Testis (tissue), 3 donors: Measurements from ENCODE around the gene PDZD7. TPM values are rescaled to one million over a fixed set of nuclear protein-coding genes. Genes with fewer than 3 reads are reported as not detected.
A peak's percentile ranks its signal among the peaks of the same experiment; 100 is the strongest.

Experiments used
- DNase-seq: peaks from one replicate; pipeline ENCODE4 v3.0.0-alpha.2; 2019
- H3K27ac ChIP-seq, 2 donors: fragments of 200-600 bp; sonication (generic); one replicate each; pipeline ENCODE4 v1.5.1; 2019
- H3K27me3 ChIP-seq: fragments of 200-600 bp; sonication (generic); one replicate; pipeline ENCODE4 v1.5.1; 2019
- H3K36me3 ChIP-seq: fragments of 200-600 bp; sonication (generic); one replicate; pipeline ENCODE4 v1.5.1; 2017; ENCODE audit warnings: low read depth; ENCODE audit errors: missing control alignments
- H3K4me1 ChIP-seq: fragments of 200-600 bp; sonication (generic); one replicate; pipeline ENCODE4 v1.5.1; 2019
- H3K4me3 ChIP-seq, 2 donors: fragments of 200-600 bp; sonication (generic); one replicate each; pipeline ENCODE4 v1.5.1; 2017 to 2019
- H3K9me3 ChIP-seq: fragments of 200-600 bp; sonication (generic); one replicate; pipeline ENCODE4 v1.5.1; 2017
- POLR2A ChIP-seq: fragments of 450-650 bp; IDR thresholded peaks from one replicate; pipeline ENCODE4 v1.6.1; 2017; ENCODE audit warnings: antibody characterized with exemption, mild to moderate bottlenecking, moderate library complexity
- WGBS, 2 donors: methylation state at CpG; one replicate each; pipeline ENCODE4 v1.1.5; 2018; 5-methylcytosine and 5-hydroxymethylcytosine counted together
- intact Hi-C: fragments of 100-400 bp; cut with DNase I; formaldehyde crosslinking; loops from one replicate; pipeline ENCODE4 v1.15.1; 2023; ENCODE audit warnings: low total_unique reads
- polyA plus RNA-seq: library from polyadenylated mRNA; stranded (reverse); fragments of 350-450 nt; fragmentation: Illumina TruSeq; extraction: RNeasy Lipid Tissue Mini Kit (QIAGEN cat#74804); gene quantifications from one replicate; pipeline ENCODE4 v1.2.3, GENCODE V29; 2014; ENCODE audit warnings: low read depth, low replicate concordance; ENCODE audit not compliant: insufficient read depth
- total RNA-seq, 2 donors: library from RNA; depleted of rRNA; stranded (reverse); fragments of >200 nt; gene quantifications; one replicate each; pipeline ENCODE4 v1.2.3, GENCODE V29; 2016
- TF ChIP-seq, protein P1 (sequence below), 3 experiments: fragments of 450-650 bp in 2 of 3; fragments of 200-600 bp in 1 of 3; sonication (generic) in 1 of 3; IDR thresholded peaks; one replicate each; pipeline ENCODE4 v1.5.1; 2016 to 2019; ENCODE audit warnings: antibody characterized with exemption in 3 of 3, mild to moderate bottlenecking in 2 of 3, moderate library complexity in 1 of 3

Gene PDZD7
- total and polyA plus RNA-seq, 3 donors from 2014 or later, result 1.6 to 3.5 (median 2.2) TPM

- WGBS, 2 donors, result 10 to 16% methylated on average over 15 to 17 of the region's 17 CpGs
- peak overlapping the region; percentile 91 to 92 for H3K4me3 ChIP-seq
- DNase-seq, result no peak
- peaks cover 24% of the 10 kb centered on the region for H3K4me1 ChIP-seq
- TF ChIP-seq, protein P1, sequence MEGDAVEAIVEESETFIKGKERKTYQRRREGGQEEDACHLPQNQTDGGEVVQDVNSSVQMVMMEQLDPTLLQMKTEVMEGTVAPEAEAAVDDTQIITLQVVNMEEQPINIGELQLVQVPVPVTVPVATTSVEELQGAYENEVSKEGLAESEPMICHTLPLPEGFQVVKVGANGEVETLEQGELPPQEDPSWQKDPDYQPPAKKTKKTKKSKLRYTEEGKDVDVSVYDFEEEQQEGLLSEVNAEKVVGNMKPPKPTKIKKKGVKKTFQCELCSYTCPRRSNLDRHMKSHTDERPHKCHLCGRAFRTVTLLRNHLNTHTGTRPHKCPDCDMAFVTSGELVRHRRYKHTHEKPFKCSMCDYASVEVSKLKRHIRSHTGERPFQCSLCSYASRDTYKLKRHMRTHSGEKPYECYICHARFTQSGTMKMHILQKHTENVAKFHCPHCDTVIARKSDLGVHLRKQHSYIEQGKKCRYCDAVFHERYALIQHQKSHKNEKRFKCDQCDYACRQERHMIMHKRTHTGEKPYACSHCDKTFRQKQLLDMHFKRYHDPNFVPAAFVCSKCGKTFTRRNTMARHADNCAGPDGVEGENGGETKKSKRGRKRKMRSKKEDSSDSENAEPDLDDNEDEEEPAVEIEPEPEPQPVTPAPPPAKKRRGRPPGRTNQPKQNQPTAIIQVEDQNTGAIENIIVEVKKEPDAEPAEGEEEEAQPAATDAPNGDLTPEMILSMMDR (IDR thresholded peaks at IDR 0.05), result no peak
- TF ChIP-seq POLR2A, result no peak
- H3K27me3 ChIP-seq, result no peaks in the 10 kb centered on the region
- H3K27ac ChIP-seq, result peak overlapping the region; percentile 57 to 78
- no peaks in the 10 kb centered on the region for H3K9me3 ChIP-seq
- no peaks in the 10 kb centered on the region for H3K36me3 ChIP-seq
- intact Hi-C loops, result no loop called here
Measured at GRCh38 chr10:100986623-100986951, 44.3 kb downstream of the PDZD7 start.

DNA sequence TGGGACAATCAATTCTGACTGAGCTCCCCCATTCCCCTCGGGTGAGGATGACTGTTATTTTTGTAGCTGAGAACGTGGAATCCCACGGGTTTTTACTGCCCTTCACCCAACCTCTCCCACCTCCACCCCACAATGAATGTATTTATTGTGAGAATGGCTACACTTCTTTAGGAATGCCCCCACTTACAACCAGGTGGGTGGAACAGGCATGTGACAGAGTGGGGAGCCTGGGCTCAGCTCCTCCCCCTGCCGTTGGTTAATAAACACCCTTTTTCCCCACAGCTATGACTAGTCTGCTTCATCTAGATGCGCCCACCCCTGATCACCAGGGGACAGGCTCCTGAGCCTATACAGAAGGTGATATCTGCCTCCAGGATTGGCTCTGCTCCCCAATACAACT is 45.6 kb downstream of the PDZD7 start:
- no peaks in the 10 kb centered on the region for H3K9me3 ChIP-seq
- H3K4me3 ChIP-seq, result no peak overlapping the region
- H3K4me1 ChIP-seq, result peaks cover 24% of the 10 kb centered on the region
- DNase-seq, result no peak
- no peaks in the 10 kb centered on the region for H3K36me3 ChIP-seq
- H3K27ac ChIP-seq, result no peak overlapping the region
- WGBS, 2 donors, result 41 to 54% methylated on average over 5 of the region's 5 CpGs
- intact Hi-C loops, result no loop called here
- no peak for TF ChIP-seq POLR2A
- TF ChIP-seq, protein P1 (IDR thresholded peaks at IDR 0.05), result no peak
- H3K27me3 ChIP-seq, result no peaks in the 10 kb centered on the region

DNA sequence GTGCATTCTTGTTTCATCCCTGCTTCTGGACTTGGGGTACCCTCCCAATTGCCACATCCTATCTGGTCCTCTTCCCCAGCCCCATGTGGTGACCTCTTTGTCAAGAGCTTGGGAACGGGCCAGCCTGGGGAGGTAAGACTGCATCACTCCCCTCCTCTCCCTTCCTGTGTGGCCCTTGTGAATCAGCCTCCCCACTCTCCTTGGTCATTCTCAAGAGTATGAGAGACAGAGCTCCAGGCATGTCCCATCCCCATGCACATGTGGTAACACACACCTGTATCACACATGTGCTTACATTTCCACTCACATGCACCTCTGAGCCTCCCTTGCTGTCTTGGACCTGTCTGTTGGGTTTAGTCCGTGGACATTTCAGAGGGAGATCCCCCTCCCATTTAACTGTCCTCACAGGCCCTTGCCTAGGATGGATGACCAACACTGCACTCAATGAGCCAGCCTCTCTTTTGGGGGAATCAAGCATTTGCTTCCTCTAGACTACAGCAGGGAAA is 46.2 kb downstream of the PDZD7 start:
- Histone ChIP-seq H3K4me1 (peaks cover 24% of the 10 kb centered on the region), H3K27ac (no peak overlapping the region), H3K36me3 (no peaks in the 10 kb centered on the region), H3K27me3 (no peaks in the 10 kb centered on the region), H3K9me3 (no peaks in the 10 kb centered on the region), H3K4me3 (no peak overlapping the region)
- no peak for TF ChIP-seq POLR2A
- TF ChIP-seq, protein P1 (IDR thresholded peaks at IDR 0.05), result no peak
- no peak for DNase-seq
- 75 to 82% methylated on average over 2 of the region's 2 CpGs for WGBS, 2 donors
- intact Hi-C loops, result no loop called here

DNA sequence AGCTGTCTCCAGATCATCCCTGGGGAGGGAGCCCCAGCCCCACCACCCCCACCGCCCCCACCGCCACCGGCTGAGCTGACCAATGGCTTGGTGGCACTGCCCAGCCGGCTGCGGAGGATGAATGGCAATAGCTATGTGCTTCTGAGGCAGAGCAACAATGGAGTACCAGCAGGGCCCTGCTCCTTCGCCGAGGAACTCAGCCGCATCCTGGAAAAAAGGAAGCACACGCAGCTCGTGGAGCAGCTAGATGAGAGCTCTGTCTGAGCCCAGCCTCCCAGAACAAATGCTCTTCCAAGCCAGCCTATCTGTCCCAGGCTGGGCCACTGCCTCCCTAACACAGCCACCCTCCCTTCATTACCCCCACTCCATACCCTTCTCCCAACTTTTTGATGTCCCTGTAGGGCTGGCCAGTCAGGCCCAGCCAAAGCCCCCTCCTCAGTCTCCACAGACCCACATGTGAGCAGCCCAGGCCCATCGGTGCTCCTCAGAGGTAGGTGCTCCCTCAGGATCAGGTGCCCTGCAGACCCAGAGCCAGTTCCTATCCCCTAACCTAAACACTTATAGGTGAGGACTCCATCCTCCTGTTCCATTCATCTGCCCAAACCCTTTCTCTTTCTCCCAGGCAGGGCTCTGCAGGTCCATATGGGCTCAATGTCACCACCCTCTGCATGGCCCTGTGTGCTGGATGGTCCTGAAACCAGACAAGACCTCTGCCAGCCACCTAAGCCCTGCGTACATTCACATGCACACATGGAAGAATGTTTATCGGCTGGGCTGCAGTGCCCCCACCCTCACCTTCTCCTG is 46.9 kb downstream of the PDZD7 start:
- Histone ChIP-seq H3K27me3 (no peaks in the 10 kb centered on the region), H3K36me3 (no peaks in the 10 kb centered on the region), H3K4me3 (no peak overlapping the region), H3K4me1 (peaks cover 22% of the 10 kb centered on the region), H3K27ac (no peak overlapping the region), H3K9me3 (no peaks in the 10 kb centered on the region)
- WGBS, 2 donors, result 81 to 88% methylated on average over 8 to 13 of the region's 13 CpGs
- DNase-seq, result no peak
- TF ChIP-seq POLR2A, result no peak
- TF ChIP-seq, protein P1 (IDR thresholded peaks at IDR 0.05), result no peak
- intact Hi-C loops, result no loop called here
